BLaER1 treated with 17β-estradiol and CSF1 and Interleukin-3, amounts not matched to agents 10 nM and 100 nM (cell line): ENCODE results near the gene TFF2.
A peak's percentile ranks its signal among the peaks of the same experiment; 100 is the strongest.

Source experiments
- H3K27ac ChIP-seq, 11 experiments: shearing (Covaris generic); formaldehyde crosslinking; 2 replicates each; pipeline ENCODE4 v1.8.1; 2022
- H3K27me3 ChIP-seq, 11 experiments: shearing (Covaris generic); formaldehyde crosslinking; 2 replicates each; pipeline ENCODE4 v1.8.1; 2022
- H3K36me3 ChIP-seq, 11 experiments: shearing (Covaris generic); formaldehyde crosslinking; 2 replicates each; pipeline ENCODE4 v1.8.1; 2022
- H3K4me1 ChIP-seq, 10 experiments: shearing (Covaris generic); formaldehyde crosslinking; 2 replicates each; pipeline ENCODE4 v1.8.1; 2022
- H3K4me2 ChIP-seq, 11 experiments: shearing (Covaris generic); formaldehyde crosslinking; 2 replicates each; pipeline ENCODE4 v1.8.1; 2022
- H3K4me3 ChIP-seq, 10 experiments: shearing (Covaris generic); formaldehyde crosslinking; 2 replicates each; pipeline ENCODE4 v1.8.1; 2022
- H3K9ac ChIP-seq, 11 experiments: shearing (Covaris generic); formaldehyde crosslinking; 2 replicates each; pipeline ENCODE4 v1.8.1; 2022
- H3K9me3 ChIP-seq, 11 experiments: shearing (Covaris generic); formaldehyde crosslinking; replicated peaks in 1 of 11; 2 replicates each; pipeline ENCODE4 v1.8.1; 2022
- H4K20me1 ChIP-seq, 11 experiments: shearing (Covaris generic); formaldehyde crosslinking; 2 replicates each; pipeline ENCODE4 v1.8.1; 2022
- Cebpa-rat ChIP-seq, 11 experiments: shearing (Covaris generic); IDR thresholded peaks; 2 replicates each; pipeline ENCODE4 v1.8.1; 2022

The TFF2 gene

GRCh38 chr21:42311816-42312625, 38.8 kb downstream of the TFF2 start:
- TF ChIP-seq Cebpa-rat (IDR thresholded peaks at IDR 0.05), result no peak
- H3K27me3 ChIP-seq, result peaks cover 0 to 29% (median 0%) of the 10 kb centered on the region in 11 experiments; a peak in 7 of 22 replicates
- no peaks in the 10 kb centered on the region for H3K9me3 ChIP-seq
- no peaks in the 10 kb centered on the region; a peak in 1 of 22 replicates for H4K20me1 ChIP-seq
- H3K4me2 ChIP-seq, result peak overlapping the region in 8 of 11 experiments; percentile 70 to 85 (median 82); a peak in 16 of 22 replicates
- peak overlapping the region in 4 of 11 experiments; percentile 54 to 68 (median 66); a peak in 4 of 22 replicates for H3K27ac ChIP-seq
- peaks cover 34 to 98% (median 87%) of the 10 kb centered on the region in 10 experiments for H3K4me1 ChIP-seq
- H3K4me3 ChIP-seq, result no peak overlapping the region
- H3K36me3 ChIP-seq, result no peaks in the 10 kb centered on the region
- H3K9ac ChIP-seq, result peak overlapping the region in 3 of 11 experiments; percentile 54 to 65 (median 60); a peak in 5 of 22 replicates

DNA sequence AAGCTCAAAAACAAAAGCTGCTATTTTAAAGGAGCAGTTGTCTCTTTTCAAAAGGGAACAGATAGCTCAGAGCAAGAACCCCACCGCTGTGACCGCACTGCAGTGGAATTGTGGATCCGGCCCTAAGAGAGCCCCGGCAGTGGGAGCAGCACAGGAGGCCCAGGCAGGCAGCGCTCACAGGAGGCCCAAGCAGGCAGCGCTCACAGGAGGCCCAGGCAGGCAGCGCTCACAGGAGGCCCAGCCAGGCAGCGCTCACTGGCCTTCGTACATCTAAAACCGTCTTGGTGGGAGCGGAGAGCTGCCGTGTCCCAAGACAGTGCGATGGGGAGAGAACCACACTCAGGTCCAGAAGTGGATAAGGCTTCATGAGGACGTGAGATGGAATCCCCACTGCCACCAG, 39.6 kb downstream of the TFF2 start:
- H4K20me1 ChIP-seq, result peaks cover 0 to 4% (median 0%) of the 10 kb centered on the region in 11 experiments; a peak in 2 of 22 replicates
- peaks cover 0 to 29% (median 0%) of the 10 kb centered on the region in 11 experiments; a peak in 7 of 22 replicates for H3K27me3 ChIP-seq
- H3K4me3 ChIP-seq, result no peak overlapping the region
- TF ChIP-seq Cebpa-rat (IDR thresholded peaks at IDR 0.05), result no peak
- peaks cover 36 to 98% (median 88%) of the 10 kb centered on the region in 10 experiments for H3K4me1 ChIP-seq
- peak overlapping the region in 6 of 11 experiments; percentile 74 to 87 (median 82); a peak in 8 of 22 replicates for H3K4me2 ChIP-seq
- no peaks in the 10 kb centered on the region for H3K36me3 ChIP-seq
- H3K27ac ChIP-seq, result peak overlapping the region in 2 of 11 experiments; percentile 20 to 30; a peak in 2 of 22 replicates
- H3K9me3 ChIP-seq, result no peaks in the 10 kb centered on the region
- H3K9ac ChIP-seq, result peak overlapping the region in 2 of 11 experiments; percentile 3 to 38; a peak in 3 of 22 replicates

DNA sequence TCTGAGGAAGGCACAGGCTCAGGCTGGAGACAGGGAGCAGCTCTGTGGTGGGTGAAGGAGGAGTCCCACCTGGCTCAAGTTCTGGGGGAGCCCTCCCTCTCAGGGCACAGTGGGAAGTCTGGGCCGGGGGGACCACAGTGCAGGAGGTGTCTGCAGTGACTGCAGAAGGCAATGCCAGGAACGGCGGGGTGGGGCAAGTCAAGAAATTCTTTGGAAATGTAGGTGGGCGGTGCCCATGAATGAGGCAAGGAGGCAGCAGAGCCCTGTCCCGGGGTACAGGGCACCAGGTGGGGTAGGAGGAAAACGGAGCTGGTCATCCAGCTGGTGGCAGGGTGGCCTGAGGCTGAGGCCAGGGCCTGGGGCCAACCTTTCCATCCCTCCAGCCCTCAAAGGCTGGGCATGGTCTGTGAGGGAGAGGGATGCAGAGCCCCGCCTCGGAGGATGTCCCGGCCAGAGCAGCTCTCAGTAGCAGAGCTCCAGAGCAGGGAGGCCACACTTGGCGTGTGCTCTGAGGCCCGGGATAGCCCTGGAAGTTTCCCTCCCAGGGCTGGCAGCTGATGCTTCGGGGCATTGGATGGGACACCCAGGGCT, 40.3 kb downstream of the TFF2 start:
- Histone ChIP-seq H3K9me3 (no peaks in the 10 kb centered on the region), H3K4me3 (no peak overlapping the region), H3K27me3 (peaks cover 0 to 29% (median 0%) of the 10 kb centered on the region in 11 experiments; a peak in 7 of 22 replicates), H4K20me1 (peaks cover 0 to 4% (median 0%) of the 10 kb centered on the region in 11 experiments; a peak in 2 of 22 replicates), H3K27ac (peak overlapping the region in 1 of 11 experiments; percentile 47; a peak in 1 of 22 replicates), H3K9ac (peak overlapping the region in 3 of 11 experiments; percentile 3 to 39 (median 38); a peak in 3 of 22 replicates), H3K4me1 (peaks cover 36 to 100% (median 92%) of the 10 kb centered on the region in 10 experiments), H3K36me3 (no peaks in the 10 kb centered on the region), H3K4me2 (peak overlapping the region in 9 of 11 experiments; percentile 66 to 87 (median 77); a peak in 16 of 22 replicates)
- no peak for TF ChIP-seq Cebpa-rat (IDR thresholded peaks at IDR 0.05)

- Histone ChIP-seq H3K4me3 (no peak overlapping the region; a peak in 1 of 20 replicates), H3K9me3 (no peaks in the 10 kb centered on the region), H3K27ac (peak overlapping the region in 2 of 11 experiments; percentile 42 to 47; a peak in 3 of 22 replicates), H3K4me2 (peak overlapping the region; percentile 58 to 87 (median 76)), H3K9ac (peak overlapping the region in 3 of 11 experiments; percentile 32 to 39 (median 33); a peak in 4 of 22 replicates), H4K20me1 (peaks cover 0 to 4% (median 0%) of the 10 kb centered on the region in 11 experiments; a peak in 2 of 22 replicates), H3K27me3 (peaks cover 0 to 29% (median 0%) of the 10 kb centered on the region in 11 experiments; a peak in 7 of 22 replicates), H3K4me1 (peaks cover 36 to 100% (median 91%) of the 10 kb centered on the region in 10 experiments), H3K36me3 (no peaks in the 10 kb centered on the region)
- TF ChIP-seq Cebpa-rat (IDR thresholded peaks at IDR 0.05), result no peak
These were observed 41.0 kb downstream of the TFF2 start for GRCh38 chr21:42309753-42310213.

DNA sequence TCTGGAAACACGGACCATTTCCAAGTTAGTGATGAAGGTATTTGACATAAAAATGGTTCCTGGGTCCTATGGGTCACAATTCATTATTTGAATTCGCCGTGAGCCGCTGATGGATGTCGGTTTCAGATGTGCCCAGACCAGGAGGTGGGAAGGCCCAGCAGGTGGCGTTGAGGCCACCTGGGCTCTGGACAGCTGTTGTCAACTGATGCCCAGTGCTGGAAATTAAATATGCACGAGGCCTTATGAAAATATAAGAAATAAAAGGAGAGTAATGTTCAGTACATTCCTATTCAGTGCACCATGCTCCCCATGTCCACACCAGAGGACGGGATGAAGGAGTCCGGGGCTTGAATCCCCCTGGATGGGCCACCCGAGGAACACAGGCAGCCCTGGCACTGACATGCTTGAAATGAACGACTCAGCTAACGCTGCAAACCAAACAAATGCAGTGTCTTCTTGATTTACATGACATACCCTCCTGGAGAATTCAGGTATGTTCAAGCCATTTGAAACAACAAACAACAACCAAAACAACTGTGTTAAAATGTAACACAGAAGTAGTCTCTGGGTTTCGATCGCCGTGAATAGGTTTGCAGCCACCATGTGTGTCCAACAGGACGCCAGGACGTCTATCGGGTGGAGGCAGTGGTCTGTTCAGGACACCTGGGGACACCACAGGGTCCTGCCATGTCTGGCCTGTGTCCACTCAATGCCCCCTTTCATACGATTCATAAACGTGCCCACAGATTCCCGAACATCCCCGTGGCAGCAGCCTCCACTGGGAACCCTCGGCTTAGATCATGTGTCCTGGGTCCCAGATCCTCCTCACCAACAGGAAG, 41.7 kb downstream of the TFF2 start:
- Histone ChIP-seq H3K4me1 (peaks cover 36 to 100% (median 89%) of the 10 kb centered on the region in 10 experiments), H3K9ac (peak overlapping the region in 2 of 11 experiments; percentile 1 to 28; a peak in 2 of 22 replicates), H3K36me3 (no peaks in the 10 kb centered on the region), H3K27me3 (peaks cover 0 to 27% (median 0%) of the 10 kb centered on the region in 11 experiments; a peak in 7 of 22 replicates), H3K4me3 (no peak overlapping the region), H4K20me1 (peaks cover 0 to 4% (median 0%) of the 10 kb centered on the region in 11 experiments; a peak in 2 of 22 replicates), H3K27ac (no peak overlapping the region), H3K4me2 (peak overlapping the region; percentile 58 to 87 (median 76)), H3K9me3 (no peaks in the 10 kb centered on the region)
- TF ChIP-seq Cebpa-rat (IDR thresholded peaks at IDR 0.05), result no peak

DNA sequence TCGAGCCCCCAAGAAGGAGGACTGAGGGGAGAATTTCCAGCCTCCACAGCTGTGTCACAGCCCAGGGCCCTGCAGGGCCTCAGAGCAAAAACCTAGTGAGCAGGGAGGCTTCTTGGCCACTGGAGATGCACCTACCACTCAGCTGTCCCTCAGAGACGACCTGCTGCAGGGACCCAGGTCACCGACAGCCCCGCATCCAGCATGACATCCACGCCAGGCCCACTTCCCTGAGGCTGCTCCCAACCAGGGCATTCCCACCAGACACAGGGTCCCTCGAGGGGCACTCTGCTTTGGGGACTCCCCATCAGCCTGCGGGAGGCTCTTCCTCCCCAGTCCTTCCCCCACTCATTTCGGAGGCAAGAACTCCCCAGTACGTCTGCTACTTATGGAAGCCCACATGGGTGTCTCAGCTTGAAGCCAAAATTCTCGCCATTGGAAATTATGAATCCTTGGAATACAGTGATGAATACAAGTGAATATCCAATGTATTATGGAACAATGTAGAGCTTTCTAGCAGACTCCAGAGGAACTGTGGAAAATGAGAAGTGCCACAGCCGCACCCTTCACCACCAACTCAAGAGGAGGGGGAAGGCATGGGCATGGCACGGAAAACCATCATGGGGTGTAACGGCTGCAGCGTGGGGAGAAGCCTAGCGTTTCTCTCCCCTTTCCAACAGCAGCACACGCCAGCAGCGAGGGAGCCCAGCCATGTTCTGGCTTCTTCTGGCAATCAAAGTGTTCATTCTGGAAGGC, 42.5 kb downstream of the TFF2 start:
- Histone ChIP-seq H4K20me1 (peaks cover 0 to 4% (median 0%) of the 10 kb centered on the region in 11 experiments; a peak in 3 of 22 replicates), H3K4me3 (no peak overlapping the region), H3K27ac (no peak overlapping the region), H3K36me3 (no peaks in the 10 kb centered on the region), H3K4me1 (peaks cover 30 to 93% (median 81%) of the 10 kb centered on the region in 10 experiments), H3K27me3 (peaks cover 0 to 19% (median 0%) of the 10 kb centered on the region in 11 experiments; a peak in 7 of 22 replicates), H3K9me3 (no peaks in the 10 kb centered on the region), H3K4me2 (peak overlapping the region; percentile 58 to 87 (median 76); a peak in 21 of 22 replicates), H3K9ac (no peak overlapping the region)
- no peak for TF ChIP-seq Cebpa-rat (IDR thresholded peaks at IDR 0.05)

- Histone ChIP-seq H4K20me1 (peaks cover 0 to 5% (median 0%) of the 10 kb centered on the region in 11 experiments; a peak in 4 of 22 replicates), H3K9ac (peak overlapping the region in 2 of 11 experiments; percentile 4 to 6; a peak in 3 of 22 replicates), H3K4me2 (peak overlapping the region in 10 of 11 experiments; percentile 29 to 87 (median 73); a peak in 19 of 22 replicates), H3K4me3 (no peak overlapping the region), H3K4me1 (peaks cover 28 to 93% (median 72%) of the 10 kb centered on the region in 10 experiments), H3K27me3 (peaks cover 0 to 7% (median 0%) of the 10 kb centered on the region in 11 experiments; a peak in 3 of 22 replicates), H3K36me3 (no peaks in the 10 kb centered on the region), H3K9me3 (no peaks in the 10 kb centered on the region), H3K27ac (peak overlapping the region in 1 of 11 experiments; percentile 16; a peak in 1 of 22 replicates)
- no peak for TF ChIP-seq Cebpa-rat (IDR thresholded peaks at IDR 0.05)
These were observed 43.7 kb downstream of the TFF2 start for GRCh38 chr21:42307106-42307505.
